OCI-M1 (cell line): ENCODE data around the gene C4BPA.

ENCODE experiments used
- DNase-seq: peaks from one replicate; lab custom pipeline; 2025; lab: John Stamatoyannopoulos, UW

The C4BPA gene

DNA sequence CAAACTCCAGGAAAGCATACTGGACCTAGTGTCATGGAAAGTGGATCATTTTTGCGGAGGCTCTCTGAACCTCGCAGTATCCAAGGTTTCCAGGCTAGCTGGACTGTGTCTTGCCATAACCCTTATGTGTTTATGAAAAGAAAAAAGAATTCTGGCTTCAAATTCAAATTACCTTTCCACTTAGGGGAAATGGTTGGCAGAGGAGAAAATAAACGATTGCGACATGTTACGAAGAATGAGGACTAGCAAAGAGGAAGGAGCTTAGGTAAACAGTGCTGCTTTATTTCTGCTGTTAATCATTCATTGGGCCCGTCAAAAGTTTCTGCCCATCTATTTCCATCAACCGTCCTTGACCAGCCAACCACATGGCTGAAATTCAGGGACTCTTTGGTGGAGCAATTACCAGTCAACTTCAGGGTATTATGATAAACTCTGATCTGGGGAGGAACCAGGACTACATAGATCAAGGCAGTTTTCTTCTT lies at the start of gene C4BPA:
TSS of gene C4BPA (plus strand) at position 342 of the 482 bp plus-strand sequence. CDS start 8,793 bp downstream, outside the sequence.
- DNase-seq, result no peak

DNA sequence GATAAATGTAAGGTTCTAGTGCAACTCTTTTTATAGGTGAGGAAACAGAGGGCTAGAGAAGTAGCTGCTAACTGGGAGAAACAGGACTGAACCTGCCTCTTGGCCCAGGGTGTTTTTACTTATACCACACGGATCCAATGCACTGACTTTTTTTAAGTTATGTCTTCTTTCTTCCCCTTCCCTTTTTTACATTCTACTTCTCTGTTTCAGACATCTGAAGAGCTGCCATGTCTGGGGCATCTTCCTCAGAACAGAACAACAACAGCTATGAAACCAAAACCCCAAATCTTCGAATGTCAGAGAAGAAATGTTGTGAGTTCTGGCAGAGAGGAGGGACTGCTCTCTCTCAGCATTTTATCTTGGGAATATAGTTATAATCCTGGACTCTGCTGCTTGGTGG lies 49.5 kb upstream of the C4BPA start:
- DNase-seq, result peak; percentile 41

DNA sequence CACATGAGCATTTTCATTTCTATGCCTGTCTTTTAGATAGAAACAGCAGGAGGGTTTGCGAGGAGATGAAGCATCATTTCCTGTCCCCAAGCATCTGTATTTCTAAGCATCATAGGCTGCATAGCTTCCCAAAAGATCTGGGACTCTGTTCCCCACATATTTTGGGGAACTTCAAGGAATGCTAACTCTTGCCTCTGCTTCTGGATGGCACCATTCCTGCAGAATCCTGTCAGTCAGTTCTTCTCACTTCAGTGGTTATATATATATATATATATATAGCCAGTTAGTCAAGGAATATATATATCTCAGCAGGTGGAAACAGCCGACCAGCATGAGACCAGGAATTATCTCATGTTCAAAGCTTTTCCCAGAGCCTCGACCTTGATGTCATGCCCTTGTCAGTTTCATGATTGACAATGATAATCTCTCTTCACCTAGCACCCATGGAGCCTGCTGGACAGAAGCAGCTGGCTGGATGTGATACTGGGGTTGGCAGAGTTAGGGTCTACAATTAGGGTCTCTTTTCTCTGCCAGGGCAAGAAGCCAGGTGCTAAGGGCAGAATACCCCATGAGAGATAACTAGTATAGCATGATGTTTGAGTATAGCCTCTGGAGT lies 48.5 kb upstream of the C4BPA start:
- no peak for DNase-seq

DNA sequence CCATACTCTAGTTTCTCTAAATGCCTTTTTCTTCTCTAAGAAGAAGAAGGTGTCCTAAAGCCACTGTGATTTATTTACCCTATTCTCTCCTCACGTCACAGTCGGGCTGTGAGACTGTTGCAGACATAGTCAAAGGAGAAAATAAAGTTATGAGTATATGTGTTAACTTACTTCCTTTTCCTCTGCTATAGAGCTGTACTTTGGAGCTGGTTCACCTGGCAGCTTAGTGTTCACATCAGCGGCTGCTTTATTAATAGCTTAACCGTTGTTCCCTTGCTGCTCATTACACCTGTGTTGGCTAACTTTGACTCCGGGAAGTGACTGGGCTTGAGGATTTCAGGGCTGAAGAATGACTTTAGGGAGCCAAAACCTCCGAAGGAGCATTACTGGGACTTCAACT lies 47.4 kb upstream of the C4BPA start:
- DNase-seq, result no peak

DNA sequence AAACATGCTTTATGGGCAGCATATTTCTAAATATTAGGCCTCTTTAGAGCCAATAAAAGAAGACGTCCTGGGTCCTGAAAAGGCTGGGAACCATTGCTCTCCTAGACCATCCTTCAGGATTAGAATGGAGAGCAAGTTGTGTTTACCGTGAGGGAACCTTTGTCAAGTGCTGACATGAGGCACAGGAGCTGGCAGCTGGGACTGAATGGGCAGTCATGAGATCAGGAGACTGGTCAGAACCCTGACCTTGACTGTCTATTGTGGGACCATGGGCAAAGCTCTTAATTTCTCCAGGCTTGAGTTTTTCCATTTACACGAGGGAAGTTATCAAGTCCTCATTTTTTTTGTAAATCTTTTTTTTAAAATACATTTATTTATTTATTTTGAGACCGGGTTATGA lies 45.8 kb upstream of the C4BPA start:
- DNase-seq, result no peak

DNA sequence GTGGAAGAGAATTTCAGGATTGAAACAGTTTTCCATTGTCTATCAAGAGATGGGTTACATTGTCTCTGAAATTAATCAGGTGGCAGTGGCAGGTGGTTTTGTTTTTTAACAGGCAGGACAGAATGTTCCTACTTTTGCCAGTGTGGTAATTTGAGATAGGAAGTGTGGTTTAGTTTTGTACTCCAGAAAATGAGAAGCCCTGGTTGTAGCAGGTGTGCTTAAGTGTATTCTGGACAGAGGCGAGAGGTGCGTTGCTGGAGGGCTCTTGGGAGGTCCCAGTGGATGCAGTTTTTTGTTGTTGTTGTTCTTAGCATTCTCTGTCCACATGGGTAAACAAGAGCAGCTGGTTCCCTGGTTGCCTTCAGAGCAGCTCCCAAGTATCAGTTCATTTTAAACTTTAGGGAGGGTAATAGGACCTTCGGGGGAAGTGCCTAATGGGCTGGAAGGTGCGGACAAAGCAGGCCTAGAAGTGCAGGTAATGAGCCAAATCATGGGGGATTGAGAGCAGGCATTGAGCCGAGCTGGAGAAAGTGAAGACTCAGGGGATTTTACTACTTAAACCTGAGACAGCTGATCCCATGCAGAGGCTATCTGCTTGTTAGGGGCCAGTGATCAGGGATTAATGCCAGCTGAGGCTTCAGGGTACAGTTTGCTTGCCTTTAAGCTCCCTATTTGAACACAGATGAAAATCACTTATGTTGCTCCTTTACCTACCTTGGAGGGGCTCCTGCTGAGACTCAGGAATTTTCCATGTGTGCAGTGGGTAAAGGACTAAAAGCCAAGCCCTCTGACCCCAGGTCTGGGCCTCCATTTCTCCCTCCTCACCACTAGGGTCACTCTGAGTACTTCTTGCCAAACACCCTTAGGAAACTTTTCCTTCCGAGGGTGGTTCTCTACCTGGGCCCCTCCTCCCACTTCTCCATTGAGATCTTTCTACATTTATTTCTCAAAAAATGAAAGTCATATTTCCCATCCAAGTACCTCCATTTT lies 44.9 kb upstream of the C4BPA start:
- DNase-seq, result no peak

DNA sequence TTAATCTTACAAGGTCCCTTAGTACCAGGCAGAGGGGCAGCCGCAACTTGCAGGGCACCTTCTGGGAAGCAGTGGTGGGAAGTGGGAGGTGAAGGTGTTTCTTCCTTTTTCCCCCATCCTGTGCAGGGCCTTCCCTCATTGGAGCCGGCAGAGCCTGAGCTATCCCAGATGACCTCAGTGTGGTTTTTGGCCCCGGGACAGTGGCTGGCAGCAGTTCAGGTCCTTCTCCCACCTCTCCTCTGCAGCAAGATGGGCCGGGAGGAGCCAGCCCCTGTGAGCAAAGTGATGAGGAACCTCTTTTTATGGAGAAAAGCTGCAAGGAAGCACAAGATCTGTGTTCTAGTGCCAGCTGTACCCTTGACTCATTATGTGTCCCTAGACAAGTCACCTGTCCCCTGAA lies 44.2 kb upstream of the C4BPA start:
- DNase-seq, result no peak

DNA sequence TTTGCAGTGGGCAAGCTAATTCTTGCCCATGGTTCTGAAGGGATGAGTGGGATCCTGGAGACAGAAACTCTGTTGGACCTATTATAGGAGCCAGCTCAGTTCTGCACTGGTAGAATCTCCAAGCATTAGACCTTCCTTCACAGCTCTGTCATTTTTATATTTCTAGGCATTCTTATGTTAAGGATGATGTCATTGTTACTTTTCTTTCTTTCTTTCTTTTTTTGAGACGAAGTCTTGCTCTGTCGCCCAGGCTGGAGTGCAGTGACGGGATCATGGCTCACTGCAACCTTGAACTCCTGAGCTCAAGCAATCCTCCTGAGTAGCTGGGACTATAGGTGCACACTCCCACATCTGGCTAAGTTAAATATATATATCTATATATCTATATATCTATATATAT lies 43.4 kb upstream of the C4BPA start:
- no peak for DNase-seq

DNA sequence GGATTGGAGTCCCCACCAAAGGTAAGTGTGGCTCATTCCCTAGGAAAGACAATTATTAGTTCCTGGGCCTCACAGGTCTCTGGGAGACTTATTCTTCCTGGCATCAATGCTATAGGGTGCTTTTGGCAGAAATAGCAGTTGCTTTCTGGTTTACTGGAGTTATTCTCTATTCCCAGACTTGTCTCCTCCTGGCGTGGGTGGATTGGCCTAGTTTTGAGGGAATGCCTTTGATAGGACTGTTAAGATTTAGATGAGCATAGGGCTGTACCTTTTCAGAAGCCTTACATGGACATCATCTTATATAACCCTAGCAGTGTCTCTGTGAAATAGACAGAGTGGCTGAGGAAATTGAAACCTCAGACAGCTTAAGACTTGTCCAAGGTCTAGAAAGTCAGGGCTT lies 42.0 kb upstream of the C4BPA start:
- DNase-seq, result no peak

DNA sequence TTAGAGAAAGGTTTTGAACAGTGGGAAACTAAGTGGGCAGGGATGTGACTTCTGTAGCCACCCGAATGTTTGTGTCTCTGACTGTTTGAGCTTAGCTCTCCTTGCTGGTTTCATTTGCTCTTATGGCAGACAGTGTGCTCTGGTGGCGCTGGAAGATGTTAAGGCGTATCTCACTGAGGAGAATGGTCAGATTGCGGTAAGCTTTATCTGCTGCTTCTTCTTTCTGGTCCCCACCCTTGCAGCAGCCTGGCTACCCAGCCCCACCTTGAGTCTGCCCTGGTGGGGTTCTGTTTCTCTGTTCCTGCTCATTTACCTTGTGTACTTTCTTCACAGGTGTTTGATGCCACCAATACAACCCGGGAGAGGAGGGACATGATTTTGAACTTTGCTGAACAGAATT lies 41.0 kb upstream of the C4BPA start:
- DNase-seq, result no peak

DNA sequence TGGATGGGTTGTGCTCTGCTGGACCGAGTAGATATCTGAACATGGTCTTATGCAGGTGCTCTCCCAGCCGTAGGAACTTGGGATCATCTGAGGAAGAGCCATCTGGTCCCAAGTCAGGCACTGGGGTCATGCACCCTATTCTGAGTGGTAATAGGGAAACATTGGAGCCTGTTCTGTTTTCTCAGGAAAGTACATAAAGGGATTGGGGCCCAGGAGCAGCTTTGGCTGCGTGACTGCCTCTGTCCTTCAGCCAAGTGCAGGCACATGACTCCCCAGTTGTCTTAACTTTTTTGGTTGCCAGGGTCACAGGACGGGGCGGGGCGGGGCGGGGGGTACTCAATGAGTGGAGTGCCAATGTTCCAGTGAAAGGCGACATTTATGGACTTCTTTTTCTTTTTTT lies 39.5 kb upstream of the C4BPA start:
- DNase-seq, result no peak

DNA sequence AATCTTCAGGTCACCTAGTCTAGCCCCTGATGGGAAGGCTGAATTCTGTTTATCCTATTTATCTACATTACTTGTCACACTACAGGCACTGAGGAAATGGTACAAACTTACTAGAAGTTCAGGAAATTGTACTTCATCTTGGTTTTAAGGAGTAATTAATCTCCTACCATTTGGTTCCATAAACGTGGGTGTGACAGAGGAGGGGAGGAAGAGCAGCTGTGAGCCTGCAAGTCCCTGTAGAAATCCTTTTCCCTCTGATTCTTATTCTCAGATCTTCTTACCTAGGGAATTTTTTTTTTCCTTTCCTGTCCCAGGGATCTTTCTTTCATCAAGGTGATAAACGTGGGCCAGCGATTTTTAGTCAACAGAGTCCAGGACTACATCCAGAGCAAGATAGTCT lies 36.8 kb upstream of the C4BPA start:
- no peak for DNase-seq

DNA sequence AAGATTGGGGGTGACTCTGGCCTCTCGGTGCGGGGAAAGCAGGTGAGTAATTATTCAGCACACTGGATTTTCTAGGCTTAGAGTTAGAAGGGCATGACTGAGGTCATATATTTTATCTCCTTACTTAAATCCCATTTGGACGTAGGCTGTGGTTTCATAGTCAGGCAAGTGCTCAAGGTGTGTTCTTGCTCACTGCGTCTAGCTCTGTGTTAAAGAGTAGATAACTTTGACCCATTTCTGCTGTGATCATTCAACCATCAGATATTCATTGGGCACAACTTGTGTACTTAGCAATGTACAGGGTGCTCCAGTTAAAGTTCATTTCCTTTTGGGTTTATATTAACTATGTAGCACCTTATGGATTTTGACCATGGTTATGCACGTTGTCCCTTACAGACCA lies 36.4 kb upstream of the C4BPA start:
- no peak for DNase-seq

DNA sequence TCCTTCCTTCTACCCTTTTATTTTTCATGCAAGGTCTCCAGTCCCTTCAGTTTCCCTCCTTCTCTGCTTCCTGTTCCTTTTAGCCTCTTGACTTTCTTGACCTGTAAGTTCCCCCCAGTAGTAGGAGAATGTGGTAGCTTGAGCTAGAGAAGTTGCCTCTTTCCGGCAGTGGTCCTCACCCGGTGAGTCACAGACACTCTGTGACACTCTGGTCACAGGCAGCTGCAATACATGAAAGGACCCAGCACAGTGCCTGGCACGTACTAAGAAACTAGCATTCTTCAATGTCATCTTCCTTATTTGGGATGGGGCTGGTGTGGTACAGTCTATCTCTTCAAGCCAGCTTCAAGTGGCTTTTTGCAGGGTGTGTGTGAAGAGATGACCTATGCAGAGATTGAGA lies 35.0 kb upstream of the C4BPA start:
- no peak for DNase-seq

DNA sequence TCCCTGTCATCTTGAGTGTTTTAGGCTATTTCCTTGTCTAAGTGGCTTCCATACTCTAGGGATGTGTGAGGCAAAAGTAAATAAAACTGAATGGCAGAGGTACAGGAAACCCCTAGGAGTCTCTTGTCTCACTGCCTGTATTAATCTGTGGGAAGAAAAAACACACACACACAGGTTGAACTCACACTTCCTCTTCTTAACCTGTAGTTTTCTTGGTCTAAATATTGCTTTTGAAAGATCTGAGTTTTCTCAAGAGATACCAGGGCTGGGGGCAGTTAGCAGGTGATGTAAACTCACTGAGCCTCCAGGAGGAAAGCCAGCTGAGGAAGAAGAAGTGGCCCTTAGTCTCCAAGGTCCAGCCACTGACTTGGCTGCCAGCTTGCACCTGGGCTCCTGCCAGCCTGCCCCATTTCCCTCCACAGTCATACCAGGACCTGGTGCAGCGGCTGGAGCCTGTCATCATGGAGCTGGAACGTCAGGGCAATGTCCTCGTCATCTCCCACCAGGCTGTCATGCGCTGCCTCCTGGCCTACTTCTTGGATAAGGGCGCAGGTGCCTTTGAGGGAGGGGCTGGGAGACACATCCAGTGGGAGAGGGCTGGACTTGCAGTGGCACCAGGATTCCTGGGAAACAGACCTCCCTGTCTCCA lies 34.1 kb upstream of the C4BPA start:
- no peak for DNase-seq

DNA sequence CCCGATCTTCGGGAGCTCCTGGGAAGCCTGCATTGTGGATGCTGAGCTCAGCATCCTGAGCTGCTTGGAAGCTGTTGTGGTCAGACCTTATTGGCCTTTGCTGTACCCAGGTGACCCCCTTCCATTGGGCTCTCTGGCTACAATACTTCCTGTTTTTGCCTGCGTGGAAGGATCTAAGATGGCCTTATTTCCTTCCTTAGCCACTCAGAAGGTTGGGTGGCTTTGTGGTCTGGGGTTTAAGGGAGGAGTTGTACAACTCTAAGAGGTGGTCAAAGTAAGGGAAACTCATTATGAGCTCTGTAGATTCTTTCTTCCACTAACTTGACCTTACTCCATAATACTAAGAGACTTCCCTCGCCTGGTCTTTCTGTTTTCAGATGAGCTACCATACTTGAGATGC lies 33.2 kb upstream of the C4BPA start:
- peak; percentile 79 for DNase-seq

DNA sequence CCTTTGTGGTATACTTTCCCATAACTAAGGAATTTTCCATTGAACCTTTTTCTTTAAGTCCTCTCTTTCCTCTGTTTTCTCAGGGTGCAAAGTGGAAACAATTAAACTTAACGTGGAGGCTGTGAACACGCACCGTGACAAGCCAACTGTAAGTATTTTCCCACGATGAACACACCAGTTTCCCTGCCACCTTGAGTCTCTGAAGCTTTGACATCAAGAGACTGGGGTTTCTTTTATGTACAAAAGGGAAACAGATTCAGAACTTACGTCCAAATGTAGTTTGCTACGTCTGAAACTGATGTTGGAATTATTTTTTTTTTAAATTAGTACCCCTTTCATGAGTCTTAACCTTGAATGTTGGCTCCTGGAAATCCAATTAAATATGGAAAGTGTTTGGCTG lies 32.6 kb upstream of the C4BPA start:
- DNase-seq, result no peak

DNA sequence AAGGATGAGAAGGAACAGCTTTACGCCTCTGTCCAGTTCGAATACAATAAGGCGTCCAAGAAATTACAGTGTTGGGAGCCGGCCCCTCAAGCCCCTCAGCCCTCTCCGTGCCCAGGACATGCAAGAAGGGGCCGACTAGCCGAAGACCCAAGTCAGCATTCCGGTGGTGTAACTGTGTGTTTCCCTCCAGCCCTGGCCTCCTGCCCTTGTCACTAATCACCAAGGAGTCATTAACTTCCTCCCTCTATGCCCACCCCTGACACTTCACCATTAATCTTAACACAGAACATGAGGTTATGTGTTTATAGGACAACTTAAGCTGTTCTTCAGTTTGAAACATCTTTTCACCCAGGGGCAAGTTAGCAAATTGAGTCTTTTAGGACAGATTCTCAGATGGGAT lies 31.8 kb upstream of the C4BPA start:
- DNase-seq, result no peak

DNA sequence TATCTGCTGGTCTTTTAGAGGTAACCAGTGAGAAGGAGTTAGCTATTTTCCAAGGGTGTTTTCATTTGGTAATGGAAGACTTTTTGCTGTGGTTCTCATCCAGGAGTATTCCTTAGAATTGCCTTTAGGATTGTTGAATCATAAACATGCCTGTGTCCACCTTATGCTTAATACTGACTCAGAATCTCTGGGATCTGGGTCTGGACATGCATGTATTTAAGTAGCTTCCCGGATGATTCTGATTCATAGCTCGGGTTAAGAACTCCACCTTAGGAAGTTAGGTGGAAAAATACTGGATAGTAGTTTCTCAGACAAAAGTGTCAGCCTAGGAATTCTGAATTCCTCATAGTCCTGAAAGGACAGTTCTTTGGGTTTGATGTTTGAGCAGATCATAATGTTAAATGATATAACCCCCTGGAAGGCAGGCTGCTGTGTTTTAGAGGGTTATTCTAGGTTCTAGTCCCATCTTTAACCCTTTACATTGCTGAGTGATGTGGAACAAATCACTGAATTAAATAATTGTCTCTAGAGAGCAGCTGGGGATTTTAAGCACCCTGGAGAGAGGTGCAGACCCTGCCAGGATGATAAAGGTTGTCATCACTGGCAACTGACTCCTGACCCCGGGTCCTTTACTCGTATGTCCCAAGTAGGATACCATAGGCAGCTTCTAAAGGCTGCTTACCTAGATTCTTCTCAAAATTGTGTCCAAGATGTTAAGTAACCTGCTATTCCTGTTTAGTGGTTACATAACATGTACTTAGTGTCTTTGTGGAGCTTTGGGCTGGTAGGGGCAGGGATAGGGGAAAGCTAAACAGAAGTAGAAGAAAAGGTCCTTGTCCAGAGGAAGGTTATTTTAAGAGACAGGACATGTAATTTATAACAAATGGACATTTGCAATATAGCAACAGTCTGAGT lies 29.9 kb upstream of the C4BPA start:
- DNase-seq, result no peak

DNA sequence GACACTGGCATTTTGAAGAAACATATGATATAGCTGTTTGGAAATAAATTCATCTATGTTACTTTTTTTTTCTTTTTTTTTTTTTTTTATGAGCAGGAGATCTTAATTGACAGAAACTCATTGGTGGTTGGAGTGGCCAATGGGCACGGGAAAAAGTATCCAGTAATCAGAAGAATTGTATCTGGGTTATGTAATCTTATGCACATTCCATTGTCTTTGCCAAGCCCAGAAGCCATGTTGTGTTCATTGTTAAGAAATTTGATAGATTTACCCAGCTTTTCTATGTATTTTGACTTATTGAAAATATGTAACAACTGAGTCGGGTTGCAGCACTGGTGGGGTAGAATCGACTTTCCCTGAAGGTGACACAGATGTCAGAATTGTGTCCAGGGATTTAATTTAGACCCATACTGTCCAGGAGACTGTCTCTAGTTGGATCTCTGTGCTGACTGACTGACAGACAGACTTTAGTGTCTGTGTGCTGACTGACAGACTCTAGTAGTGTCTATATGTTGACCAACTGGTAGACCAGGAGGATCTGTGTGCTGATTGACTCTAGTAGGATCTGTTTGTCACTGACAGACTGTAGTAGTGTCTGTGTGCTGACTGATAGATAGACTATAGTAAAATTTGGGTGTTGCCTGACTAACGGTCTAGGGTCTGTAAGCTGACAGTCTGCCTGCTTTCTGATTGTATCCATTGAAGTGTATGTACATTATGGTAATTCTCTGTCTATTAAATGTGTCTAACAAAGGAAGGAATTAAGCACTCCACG lies 27.7 kb upstream of the C4BPA start:
- no peak for DNase-seq

DNA sequence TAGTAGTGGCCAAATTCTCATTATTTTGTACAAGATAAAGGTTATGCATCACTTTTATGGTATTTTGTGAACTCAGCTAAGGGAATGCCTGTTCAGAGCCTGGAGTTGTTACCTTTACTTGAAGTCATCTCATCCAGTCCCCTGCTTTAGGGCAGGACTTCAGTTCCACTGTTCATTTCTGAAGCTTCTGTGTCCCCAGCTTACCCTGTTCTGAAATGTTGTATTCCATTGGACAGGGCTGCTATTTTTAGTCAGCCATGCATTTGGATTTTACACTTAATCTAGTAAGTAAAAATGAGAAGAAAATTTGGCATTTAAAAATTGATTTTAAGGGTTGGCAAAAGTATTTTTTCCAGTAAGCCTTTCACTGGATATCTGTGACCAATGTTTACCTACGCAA lies 27.0 kb upstream of the C4BPA start:
- DNase-seq, result no peak
